Fibroblast of peridontal ligament (primary cell): Measurements from ENCODE around the gene KCNIP1.

ENCODE experiments used
- DNase-seq: peaks from one replicate; pipeline ENCODE4 v3.0.0-alpha.2; 2010; ENCODE audit errors: extremely low read depth

The KCNIP1 gene

GRCh38 chr5:170715141-170715540 is 211.3 kb downstream of the KCNIP1 start:
- no peak for DNase-seq

DNA sequence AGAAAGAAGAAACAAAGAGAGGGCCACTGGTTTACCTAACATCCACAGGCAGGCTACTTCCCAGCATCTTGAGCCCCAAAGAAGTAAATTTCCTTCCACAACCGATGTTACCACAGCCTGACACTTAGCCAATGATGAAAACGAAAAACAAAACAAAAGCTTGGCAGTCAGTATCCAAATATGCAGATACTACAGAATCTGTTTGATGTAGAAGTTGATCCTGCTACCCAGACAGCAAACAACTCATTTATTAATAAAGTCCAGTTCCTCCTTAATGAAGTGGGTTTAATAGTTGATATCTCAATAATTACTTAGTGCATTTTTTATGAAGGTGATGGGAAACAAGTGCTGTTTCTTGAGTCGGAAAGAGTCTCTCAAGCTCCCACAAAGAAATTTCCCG is 212.6 kb downstream of the KCNIP1 start:
- DNase-seq: no peak

GRCh38 chr5:170719551-170719950 is 215.7 kb downstream of the KCNIP1 start:
- no peak for DNase-seq

GRCh38 chr5:170720179-170720578 is 216.4 kb downstream of the KCNIP1 start:
- DNase-seq: no peak

DNA sequence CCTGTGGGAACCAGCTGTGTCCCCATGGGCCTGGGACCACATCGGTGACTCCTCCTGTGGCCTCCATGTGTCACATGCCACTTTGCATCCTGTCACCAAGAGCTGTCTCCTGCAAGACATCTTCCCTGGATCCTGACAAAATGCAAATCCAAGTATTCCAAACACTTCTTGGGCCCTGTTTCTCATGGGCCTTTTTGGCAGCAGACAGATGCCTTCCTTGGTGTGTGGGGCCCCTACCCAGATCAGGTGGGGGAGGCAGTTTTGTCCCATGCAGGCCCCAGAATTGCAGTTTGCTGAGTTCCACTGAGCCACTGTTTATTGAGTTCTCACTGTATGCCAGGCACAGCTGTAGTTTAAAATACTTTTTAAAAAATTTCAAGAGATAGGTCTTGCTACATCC is 217.2 kb downstream of the KCNIP1 start:
- DNase-seq: no peak

- no peak for DNase-seq
Measured at GRCh38 chr5:170721681-170722080, 217.9 kb downstream of the KCNIP1 start.

DNA sequence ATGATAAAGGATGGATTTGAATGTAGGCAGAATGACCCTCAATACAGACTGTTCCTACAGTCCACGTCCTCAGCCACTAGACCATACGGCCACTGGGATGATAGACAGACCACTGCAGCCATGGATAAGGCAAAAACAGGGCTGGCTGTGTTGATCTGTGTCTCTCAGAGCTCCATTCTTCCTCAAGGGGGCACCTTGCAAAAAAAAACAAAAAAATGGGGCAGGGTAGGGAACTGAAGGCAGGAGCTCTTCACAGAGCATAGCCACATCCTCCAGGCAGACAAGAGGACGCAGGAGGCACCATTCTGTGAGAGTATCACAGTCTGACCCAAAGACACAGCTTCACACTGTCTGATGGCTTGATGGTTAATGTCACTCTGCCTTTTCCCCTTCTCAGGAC is 218.5 kb downstream of the KCNIP1 start:
- no peak for DNase-seq

DNA sequence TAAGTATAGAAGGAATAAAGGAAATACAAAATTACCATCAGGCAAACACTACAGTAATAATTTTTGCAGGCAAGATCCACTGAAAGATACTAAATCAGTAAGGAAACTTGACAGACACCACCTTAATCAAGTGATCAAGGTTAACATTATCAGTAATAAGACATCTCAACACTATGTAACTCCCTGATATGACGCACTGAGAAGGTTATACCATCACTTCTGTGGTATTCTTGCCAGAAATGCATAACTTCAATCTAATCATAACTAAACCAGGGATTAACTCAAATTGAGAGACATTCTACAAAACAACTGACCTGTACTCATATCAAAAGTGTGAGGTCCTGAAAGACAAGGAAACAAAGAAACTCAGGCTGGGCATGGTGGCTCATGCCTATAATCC is 227.2 kb downstream of the KCNIP1 start:
- DNase-seq: no peak

DNA sequence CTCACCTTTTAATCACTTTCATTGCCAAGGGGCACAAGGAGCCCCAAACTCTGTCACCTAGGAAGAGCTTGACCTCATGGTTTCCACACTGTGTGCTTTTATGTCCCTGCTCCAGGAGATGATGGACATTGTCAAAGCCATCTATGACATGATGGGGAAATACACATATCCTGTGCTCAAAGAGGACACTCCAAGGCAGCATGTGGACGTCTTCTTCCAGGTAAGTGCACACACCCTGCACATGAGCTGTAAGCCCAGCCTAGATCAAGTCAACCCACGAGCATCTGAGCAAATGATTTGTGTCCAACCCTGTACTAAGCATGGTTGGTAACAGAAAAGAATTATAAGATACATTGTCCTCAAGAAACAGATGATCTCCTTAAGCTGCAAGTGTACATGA is 228.9 kb downstream of the KCNIP1 start:
- no peak for DNase-seq

GRCh38 chr5:170736966-170737365 is 233.1 kb downstream of the KCNIP1 start:
- no peak for DNase-seq

DNA sequence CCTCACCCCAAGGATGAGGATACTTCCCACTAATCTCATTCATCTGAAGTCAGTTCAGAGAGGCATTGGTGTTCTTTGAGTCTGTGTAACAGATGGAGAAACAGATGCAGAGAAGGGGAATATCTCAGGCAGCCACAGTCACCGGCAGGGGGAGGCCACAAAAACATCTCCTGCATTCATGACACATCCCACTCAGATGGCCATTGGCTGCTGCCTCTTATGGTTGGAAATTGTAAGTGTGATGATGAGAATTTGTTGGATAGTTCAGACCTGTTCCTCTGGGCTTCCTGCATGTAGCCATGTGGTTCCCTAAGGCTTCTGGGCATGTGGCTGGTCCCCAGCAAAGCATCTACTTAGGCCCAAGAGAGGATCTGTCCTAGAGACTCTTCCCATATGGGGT is 233.8 kb downstream of the KCNIP1 start:
- no peak for DNase-seq

GRCh38 chr5:170738840-170739239 is 235.0 kb downstream of the KCNIP1 start:
- DNase-seq: no peak

- no peak for DNase-seq
Measured at GRCh38 chr5:170739446-170739845, 235.6 kb downstream of the KCNIP1 start.

DNA sequence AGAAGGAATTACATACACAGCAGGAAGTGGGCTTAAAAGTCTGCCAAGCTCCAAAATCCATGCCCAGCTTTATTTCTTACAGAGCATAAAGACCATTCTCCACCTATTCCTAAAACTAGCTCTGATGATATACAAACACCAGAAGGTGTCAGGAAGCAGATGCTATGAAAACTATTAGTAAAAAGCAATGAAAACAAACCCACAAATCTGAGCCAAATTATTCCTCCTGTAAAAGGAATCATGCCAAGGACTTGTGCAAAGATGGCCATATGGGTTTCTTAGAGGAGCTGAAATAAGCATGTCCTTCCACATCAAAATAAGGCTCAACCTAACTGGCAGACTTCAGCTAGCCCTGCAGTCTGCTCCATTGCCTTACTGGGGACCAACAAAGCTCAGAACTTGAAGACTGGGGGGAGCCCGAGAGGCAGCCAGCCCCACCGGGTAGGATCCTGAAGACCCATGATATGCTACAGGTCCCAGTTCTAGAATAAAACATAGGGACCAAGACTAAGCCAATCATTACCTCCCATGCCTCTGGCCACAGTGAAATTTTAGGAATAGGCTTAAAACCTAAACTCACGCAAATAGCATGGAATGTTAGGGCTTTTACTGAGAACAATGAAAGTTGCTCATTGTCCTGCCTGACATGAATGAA is 236.9 kb downstream of the KCNIP1 start:
- DNase-seq: no peak

DNA sequence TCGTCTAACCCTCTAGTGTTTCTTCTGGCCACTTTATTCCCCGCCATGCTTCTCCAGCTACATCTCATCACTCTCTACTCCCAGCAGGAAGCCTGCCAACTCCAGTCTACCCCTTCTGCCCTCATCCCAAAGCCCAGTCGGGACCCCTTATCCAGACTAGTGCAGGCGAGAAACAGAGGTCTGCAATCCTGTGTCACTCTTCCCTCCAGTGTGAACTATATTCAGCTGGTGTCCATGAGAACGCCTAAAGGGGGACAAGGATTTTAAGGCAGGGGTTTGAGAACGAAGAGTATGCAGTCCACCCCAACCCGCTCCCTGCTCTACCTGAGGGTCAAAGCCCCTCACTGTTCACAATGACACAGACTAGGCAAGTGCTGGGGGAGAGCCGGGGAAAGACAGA is 238.0 kb downstream of the KCNIP1 start:
- DNase-seq: no peak

DNA sequence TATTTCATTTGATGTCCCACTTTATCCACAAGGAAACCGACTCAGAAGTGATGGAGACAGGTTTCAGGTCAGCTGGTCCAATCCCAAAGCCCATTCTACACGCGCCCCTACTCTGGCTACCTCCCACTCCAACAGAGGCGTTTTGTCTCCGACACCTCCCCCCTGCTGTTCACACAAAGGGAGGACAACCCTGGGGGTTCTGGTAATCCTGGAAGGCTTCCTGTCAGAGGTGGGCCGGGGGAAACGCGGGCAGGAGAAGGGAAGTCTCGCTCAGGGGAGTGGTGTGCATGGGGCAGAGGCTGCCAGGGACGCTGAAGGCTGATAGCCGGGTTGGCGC is 240.0 kb downstream of the KCNIP1 start:
- no peak for DNase-seq

- DNase-seq: no peak
Measured at GRCh38 chr5:170745481-170746071, 241.8 kb downstream of the KCNIP1 start.

DNA sequence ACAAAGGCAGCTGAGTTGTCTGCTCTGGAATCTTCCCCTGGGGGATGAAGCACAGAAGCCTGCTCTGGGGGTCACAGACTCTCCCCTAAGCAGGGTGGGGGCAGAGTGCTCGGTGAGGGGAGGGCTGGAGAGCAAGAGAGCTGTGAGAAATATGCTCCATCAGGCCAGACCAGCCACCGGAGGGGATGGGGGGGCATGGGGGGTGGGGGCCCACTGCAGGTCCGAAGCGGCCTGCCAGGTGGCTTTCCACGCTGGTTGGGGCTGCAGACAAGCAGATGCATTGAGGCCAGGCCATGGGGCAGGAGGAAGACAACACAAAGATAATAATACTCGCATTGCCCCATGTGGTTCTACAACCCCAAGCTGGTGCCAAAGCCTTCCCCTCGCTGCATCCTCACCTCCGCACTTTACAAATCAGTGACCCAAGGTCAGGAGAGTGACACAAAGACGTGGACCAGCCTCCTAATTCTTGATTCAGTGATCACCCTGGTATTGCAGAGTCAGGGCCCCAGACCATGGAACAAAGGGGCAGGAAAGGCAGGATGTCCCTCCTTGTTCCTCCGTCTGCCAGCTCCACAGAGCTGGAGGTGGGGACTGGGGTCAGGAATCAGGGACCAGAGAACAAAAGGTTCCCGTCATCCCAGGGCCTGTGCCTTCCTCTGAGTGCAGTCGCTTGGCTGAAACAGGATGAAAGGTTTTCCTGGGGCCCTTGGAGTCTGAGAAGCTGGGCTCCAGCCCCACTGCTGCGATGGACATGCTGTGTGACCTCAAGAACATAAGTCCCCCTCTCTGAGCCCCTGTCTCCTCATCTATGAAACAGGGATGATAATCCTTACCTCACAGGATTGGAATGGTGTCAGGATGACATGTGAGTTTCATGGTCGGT is 242.5 kb downstream of the KCNIP1 start:
- DNase-seq: no peak

GRCh38 chr5:170746961-170747340 is 243.1 kb downstream of the KCNIP1 start:
- no peak for DNase-seq

GRCh38 chr5:170747357-170747756 is 243.5 kb downstream of the KCNIP1 start:
- DNase-seq: no peak

- no peak for DNase-seq
Measured at GRCh38 chr5:170747851-170748250, 244.0 kb downstream of the KCNIP1 start.

- DNase-seq: no peak
Measured at GRCh38 chr5:170748951-170749471, 245.2 kb downstream of the KCNIP1 start.

DNA sequence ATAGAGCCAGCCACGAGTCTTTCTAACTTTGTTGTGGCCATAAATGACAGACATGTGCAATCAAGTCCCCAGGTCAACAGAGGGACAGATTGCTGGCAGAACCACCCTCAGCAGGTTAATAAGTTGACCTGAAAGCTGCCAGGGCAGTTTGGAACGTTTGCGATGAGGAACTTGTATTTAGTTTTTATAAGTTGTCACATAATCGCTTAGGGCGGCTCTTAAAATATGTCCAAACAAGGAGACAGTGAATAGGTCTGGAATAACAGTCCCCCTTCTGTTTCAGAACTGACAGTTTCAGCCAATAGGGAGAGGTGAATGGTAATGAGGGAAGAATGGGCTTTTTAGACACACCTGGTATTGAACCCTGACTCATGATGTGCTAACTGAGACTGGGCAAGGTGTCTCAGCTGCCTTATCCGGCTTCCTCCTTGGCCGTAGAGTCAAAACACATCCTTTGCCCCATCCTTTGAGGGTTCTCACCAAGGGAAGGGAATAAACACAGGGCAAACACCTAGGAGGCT is 246.2 kb downstream of the KCNIP1 start:
- DNase-seq: no peak
